HCT116 (cell line): ENCODE measurements around the gene TENM4.

Source experiments
- CEBPB ChIP-seq: IDR thresholded peaks from 2 replicates; pipeline ENCODE4 v1.6.1; 2012; ENCODE audit warnings: low read depth
- ELF1 ChIP-seq: IDR thresholded peaks from 2 replicates; pipeline ENCODE4 v1.6.1; 2012; ENCODE audit warnings: low read depth, borderline replicate concordance
- EZH2 ChIP-seq: fragments of 200-600 bp; sonication (generic); IDR thresholded peaks from 2 replicates; pipeline ENCODE4 v1.6.1; 2017; ENCODE audit warnings: antibody characterized with exemption, mixed run types
- EZH2phosphoT487 ChIP-seq: fragments of 200-600 bp; IDR thresholded peaks from 2 replicates; pipeline ENCODE4 v1.6.1; 2018; ENCODE audit warnings: antibody characterized with exemption, borderline replicate concordance
- FOSL1 ChIP-seq: IDR thresholded peaks from 2 replicates; pipeline ENCODE4 v1.6.1; 2012; ENCODE audit warnings: low read depth
- POLR2A ChIP-seq: IDR thresholded peaks from 2 replicates; pipeline ENCODE4 v1.7.0; 2011; ENCODE audit warnings: borderline replicate concordance; ENCODE audit not compliant: insufficient read depth, insufficient read length; ENCODE audit errors: extremely low read depth
- POLR2AphosphoS5 ChIP-seq: IDR thresholded peaks from 2 replicates; pipeline ENCODE4 v1.6.1; 2011; ENCODE audit warnings: mild to moderate bottlenecking, low read depth, low read length, moderate library complexity
- RAD21 ChIP-seq: IDR thresholded peaks from 2 replicates; pipeline ENCODE4 v1.6.1; 2012; ENCODE audit warnings: low read depth, mild to moderate bottlenecking
- REST ChIP-seq: IDR thresholded peaks from 2 replicates; pipeline ENCODE4 v1.6.1; 2012; ENCODE audit warnings: low read depth
- SIN3A ChIP-seq: IDR thresholded peaks from 2 replicates; pipeline ENCODE4 v1.6.1; 2012; ENCODE audit warnings: low read depth
- SP1 ChIP-seq: IDR thresholded peaks from 2 replicates; pipeline ENCODE4 v1.6.1; 2012; ENCODE audit warnings: low read depth
- SRF ChIP-seq: IDR thresholded peaks from 2 replicates; pipeline ENCODE4 v1.6.1; 2012; ENCODE audit warnings: low read depth
- ZBTB33 ChIP-seq: IDR thresholded peaks from 2 replicates; pipeline ENCODE4 v1.6.1; 2011; ENCODE audit warnings: mild to moderate bottlenecking, low read length, moderate library complexity; ENCODE audit not compliant: insufficient replicate concordance; ENCODE audit errors: extremely low read depth
- TF ChIP-seq, protein P1 (sequence below), 3 experiments: fragments of 200-600 bp in 1 of 3; sonication (generic) in 1 of 3; IDR thresholded peaks in 2 of 3; conservative IDR thresholded peaks in 1 of 3; 2 replicates each; pipeline ENCODE4 v1.5.1; 2012 to 2017; ENCODE audit warnings: low read depth in 2 of 3, low read length in 2 of 3, antibody characterized with exemption in 1 of 3, borderline replicate concordance in 1 of 3, control low read depth in 1 of 3, mild to moderate bottlenecking in 1 of 3, mixed read lengths in 1 of 3, mixed run types in 1 of 3, moderate library complexity in 1 of 3; ENCODE audit not compliant: insufficient read depth in 1 of 3

DNA sequence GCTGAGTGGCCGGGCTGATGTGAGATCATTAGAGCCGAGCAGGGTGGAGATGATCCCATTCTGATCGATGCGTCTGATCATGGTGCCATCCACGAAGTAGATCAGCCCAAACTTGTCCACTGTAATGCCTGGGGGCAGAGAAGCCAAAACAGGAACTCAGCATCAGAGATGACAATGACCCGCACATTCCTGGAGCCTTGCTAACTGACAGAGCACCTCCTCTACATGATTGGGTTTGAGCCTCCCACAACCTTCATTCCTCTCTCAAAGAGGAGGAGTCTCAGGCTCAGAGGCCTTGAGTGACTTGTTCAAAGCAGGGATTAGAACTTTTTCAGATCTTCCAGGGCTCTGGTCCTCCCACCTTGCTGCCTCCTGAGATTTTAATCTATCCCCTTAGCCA is 732.4 kb downstream of the TENM4 start:
- TF ChIP-seq RAD21 (no peak), POLR2A (no peak), REST (no peak), ELF1 (no peak), FOSL1 (no peak), ZBTB33 (no peak), SRF (no peak), SP1 (no peak), POLR2AphosphoS5 (no peak), CEBPB (no peak), SIN3A (no peak), EZH2 (no peak), EZH2phosphoT487 (no peak)
- TF ChIP-seq, protein P1, sequence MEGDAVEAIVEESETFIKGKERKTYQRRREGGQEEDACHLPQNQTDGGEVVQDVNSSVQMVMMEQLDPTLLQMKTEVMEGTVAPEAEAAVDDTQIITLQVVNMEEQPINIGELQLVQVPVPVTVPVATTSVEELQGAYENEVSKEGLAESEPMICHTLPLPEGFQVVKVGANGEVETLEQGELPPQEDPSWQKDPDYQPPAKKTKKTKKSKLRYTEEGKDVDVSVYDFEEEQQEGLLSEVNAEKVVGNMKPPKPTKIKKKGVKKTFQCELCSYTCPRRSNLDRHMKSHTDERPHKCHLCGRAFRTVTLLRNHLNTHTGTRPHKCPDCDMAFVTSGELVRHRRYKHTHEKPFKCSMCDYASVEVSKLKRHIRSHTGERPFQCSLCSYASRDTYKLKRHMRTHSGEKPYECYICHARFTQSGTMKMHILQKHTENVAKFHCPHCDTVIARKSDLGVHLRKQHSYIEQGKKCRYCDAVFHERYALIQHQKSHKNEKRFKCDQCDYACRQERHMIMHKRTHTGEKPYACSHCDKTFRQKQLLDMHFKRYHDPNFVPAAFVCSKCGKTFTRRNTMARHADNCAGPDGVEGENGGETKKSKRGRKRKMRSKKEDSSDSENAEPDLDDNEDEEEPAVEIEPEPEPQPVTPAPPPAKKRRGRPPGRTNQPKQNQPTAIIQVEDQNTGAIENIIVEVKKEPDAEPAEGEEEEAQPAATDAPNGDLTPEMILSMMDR (IDR thresholded peaks at IDR 0.05 in 2 of 3, conservative IDR thresholded peaks at IDR 0.05 in 1 of 3; ENCODE audit: borderline replicate concordance in 1 of 3, insufficient read depth in 1 of 3, low read depth in 2 of 3, low read length in 2 of 3): no peak
